GM18520 (cell line): ENCODE measurements around the gene EXOC3L1.

Experiments used
- ATAC-seq: cut with Tn5 transposase; IDR thresholded peaks from one replicate; pipeline ENCODE4 v1.9.1; 2021; ENCODE audit not compliant: unreplicated experiment

The EXOC3L1 gene, protein sequence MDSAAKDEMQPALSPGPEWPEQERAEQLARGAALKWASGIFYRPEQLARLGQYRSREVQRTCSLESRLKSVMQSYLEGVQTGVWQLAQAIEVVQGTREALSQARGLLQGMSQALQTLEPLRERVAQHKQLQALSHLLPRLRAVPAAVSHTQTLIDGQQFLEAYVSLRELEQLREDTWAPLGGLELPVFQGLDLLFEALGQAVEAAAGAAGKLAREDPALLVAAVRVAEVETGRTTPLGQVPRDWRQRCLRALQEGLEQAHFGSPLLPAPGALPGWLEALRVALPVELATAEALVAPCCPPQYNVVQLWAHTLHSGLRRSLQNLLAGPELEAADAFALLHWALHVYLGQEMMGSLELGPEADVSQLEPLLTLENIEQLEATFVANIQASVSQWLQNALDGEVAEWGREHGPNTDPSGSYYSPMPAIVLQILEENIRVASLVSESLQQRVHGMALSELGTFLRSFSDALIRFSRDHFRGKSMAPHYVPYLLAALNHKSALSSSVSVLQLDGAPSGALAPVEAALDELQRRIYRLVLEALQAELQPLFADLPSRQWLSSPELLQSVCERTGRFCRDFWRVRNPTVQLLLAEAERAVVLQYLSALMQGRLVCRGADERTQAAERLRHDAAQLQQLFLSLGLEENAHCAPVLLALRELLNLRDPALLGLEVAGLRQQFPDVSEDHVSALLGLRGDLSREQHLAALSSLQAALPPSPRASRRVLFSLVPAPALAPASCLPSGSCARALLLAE

DNA sequence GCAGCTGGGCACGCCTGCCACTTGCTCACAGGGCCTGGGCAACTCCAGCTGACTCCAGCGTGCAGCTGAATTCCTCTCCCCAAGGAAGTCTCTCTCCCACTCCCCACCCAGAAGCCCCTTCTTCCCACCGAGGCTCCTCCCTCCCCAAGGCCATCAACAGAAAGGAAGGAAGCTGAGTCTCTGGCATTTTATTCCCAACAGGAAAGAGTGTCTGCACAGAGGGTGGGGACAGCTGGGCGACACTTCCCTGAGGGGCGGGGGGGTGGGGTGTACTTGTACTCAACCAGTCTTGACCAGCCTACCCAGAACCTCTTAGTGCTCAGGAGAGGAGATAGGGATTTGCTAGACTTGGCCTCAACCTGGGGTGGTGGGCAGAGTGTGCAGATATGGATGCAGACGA lies at the start of gene EXOC3L1:
Gene EXOC3L1, minus strand, starts transcription at position 96 of the 400 bp plus-strand sequence. CDS start 460 bp downstream, outside the sequence.
- ATAC-seq: no peak

DNA sequence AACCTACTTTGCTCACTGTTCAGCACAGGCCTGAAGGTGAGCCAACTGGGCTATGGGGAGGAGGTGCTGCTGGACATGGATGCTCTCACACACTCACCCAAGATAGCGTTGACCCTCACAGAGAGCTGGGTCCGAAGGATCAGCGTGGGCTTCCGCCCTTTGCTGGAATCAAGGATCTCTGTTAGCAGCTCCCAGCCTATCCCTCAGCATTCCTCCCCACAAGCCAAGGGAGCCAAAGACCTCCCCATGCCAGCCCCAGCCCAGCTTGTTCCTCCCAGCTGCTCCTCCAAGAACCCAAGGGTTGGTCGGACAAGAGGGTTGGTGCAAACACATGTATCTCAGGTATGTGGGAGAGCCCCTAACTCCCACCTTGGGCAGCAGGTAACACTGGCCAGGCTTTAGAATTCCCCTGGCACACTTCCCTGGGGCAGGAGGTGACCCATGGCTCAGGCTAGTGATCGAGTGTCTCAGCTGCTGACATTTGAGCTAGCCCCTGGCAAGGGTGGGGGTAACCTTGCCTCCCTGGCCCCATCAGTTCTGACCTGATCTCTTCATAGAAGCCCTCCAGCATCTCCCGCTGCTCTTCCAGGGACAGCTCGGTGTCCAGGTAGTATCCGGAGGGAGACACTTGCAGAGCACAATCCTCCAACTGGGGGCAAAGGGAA lies 49.0 kb upstream of the EXOC3L1 start:
- ATAC-seq: no peak

DNA sequence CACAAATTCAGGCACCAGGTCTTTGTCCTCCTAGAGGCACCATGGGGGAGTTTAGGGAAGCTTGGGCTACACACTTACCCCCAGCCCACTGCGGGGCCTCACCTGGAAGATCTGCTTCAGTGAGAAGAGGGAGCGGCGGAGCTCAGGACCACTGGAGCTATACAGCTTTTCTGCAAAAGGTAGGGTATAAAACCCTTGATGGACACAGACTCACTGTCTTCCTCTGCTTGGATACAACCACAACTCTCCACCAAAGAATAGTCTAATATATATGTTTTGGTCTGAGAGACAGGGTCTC lies 48.3 kb upstream of the EXOC3L1 start:
- no peak for ATAC-seq

DNA sequence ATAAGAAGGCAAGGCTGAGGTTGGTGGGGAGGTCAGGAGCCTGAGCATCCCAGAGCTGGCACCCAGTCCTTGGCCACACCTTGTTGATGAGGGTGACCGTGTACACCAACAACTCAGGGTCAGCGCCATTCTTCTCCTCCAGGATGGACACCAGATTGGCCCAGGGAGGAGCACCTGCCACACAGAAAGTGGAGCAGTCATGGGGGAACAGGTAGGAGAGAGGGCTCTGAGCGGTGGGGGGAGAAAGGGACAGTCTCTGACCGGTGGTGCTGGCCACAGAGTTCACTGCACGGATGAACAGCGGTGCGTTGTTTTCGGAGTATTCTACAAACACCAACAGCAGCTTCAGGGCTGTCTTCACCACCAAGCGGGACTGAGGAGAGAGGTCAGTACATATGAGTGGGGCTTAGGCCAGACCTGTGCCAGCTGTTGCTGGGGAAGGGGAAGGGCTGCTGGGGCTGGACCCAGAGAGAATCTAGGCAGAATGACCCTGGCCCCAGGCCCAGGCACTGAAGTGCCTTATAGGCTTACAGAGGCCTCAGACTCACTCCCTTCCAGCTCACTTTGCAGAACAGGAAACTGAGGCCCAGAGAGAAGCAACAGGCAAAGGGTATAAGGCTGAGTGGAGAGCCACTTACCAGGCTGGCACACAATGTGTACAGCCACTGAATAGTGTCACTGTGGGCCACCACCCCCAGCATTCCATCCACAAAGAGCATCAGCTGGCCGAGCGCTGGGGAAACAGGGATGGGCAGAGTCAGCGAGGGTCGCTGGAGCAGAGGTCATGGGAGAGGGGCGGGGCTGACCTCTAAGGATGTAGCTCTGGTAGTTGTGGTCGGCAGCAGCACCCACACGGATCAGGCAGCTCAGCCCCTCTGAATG lies 47.7 kb upstream of the EXOC3L1 start:
- ATAC-seq: no peak

DNA sequence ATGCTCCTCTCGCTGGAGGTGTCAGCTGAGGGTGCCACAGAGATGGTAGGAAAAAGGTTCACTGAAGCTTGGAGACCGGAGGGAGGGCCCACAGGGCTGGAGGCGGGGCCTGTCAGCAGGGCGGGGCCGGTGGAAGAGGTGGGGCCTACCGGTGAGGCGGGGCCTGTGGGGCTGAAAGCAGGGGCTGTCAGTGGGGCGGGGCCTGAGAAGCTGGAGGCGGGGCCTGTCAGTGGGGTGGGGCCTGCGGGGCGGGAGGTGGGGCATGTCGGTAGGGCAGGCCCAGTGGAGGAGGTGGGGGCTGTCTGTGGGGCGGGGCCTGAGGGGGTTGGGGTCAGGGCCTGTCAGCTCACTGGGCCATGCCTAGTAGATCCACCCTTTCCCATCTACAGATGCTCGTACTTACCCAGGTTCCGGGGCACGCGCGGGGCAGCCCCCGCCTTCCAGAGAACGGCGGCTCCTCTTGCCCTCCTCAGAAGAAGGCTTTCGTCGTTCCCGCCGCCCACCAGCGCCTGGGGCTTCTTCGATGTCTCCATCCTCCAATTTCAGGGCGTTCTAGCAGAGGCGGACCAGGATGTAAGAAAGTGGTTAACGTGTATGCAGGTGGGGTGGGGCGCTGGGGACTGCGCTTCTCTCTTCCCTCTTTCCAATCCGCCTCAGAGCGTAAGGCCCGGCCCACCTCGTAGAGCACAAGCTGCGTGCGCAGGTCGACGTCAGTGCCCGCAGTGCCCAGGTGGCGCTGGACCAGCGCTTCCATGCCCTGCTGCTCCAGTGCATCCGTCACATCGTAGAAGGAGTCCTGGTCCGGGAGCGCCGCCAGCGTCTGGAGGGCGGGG lies 46.8 kb upstream of the EXOC3L1 start:
- ATAC-seq: no peak

DNA sequence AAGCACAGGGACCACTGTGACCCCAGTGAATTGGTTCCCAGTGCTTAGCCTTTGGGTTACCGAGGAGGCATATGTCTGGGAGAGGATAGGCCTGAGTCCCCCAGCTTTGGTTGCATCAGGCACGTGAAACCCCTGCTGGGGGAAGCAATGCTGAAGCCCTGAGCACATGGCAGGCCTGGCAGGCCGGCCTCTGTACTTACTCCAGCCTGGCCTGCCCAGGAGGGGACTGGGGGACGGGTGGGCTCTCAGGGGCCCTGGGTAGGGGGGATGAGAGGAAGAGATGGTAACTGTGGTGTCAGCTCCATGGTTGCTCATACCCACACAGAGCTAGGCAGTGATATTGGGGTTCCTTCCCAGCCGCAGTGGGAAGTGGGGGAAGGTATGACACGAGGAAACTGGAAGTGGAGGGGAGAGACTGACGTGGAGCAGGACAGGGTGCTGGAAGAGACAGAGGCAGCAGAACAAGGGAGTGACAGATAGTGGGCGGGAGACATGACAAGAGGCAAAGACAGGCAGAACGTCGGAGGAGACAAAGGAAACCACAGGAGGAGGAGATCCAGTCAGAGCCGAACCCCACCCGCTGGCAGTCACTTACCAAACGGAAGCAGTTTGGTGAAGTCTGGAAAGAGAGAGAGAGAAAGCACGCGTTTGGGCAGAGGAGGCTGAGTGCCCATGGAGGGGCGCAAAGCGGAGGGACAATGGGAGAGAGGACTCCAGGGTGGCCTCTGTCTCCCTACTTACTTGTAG lies 46.1 kb upstream of the EXOC3L1 start:
- no peak for ATAC-seq

DNA sequence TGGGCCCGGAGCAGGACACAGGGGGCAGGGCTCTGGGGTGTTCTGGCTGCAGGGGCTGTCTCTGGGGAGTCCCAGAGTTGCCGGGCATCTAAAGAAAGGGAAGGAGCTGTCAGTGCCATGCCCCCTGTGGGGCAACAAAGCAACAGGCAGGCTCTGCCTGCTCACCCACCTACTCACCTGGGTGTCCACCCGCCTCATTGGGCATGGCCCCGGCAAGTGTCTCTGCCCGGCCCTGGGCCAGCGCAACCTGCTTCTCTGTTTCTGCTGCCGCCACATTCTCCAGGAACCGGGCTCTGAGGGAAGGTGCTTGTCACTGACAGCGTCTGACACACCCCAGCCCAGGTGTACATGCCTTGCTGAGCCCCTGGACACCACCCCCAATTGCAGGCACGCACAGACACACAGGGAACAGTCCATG lies 44.3 kb upstream of the EXOC3L1 start:
- no peak for ATAC-seq

DNA sequence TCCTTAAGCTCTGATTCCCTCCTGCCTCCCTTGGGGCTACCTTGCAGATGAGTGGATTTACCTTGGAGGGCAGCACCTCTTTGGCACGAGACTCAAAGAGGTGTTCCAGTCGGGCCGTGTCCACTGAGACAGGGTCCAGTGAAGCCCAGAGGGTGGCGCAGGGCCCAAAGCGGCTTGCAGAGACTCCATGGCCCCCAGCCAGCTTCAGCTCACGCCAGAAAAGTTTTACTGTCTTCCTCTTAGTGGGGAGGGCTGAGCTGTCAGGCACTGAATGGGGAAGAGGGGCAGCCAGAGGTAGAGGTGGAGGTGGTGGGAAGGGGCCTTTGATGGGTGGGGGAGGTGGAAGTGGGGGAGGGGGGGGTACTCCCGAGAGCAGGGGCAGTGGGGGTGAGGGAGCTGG lies 43.7 kb upstream of the EXOC3L1 start:
- ATAC-seq: no peak

DNA sequence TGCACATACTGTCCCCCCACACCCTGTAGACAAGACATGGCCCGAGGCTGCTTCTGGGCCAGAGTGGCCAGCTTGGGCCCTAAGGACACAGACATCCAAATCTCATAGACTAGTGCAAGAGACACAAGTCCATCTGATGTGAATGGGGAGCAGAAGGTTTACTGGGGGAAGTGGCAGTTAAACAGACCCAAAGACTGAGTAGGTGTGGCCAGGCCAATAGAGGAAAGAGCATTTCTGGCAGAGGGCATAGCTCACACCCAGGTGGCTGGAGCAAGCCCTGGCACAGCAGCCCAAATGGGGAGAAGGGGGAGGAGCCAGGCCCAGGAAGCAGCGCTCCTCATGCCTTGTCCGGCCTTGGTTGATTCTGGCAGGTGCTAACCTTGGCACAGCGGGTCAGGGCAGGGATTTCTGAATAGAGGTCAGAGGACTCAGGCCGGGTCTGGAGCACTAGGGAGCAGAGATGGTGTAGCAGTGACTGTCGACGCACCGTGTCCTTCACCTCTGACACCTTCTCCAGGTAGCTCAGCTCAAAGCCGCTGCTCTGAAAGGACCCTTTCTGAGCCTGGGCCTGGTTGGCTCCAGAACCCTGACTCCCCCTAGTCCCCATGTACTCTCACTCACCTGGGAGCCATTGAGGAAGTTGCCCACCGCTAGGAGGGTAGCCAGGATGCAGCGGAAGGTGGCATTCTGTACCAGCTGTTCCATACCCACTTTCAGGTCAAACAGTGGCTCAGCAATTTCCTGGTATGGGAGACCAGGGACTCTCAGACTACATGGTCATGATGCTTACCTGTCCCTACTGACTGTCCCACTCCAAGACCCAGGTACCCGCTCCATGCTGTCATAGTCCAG lies 41.1 kb upstream of the EXOC3L1 start:
- ATAC-seq: no peak

DNA sequence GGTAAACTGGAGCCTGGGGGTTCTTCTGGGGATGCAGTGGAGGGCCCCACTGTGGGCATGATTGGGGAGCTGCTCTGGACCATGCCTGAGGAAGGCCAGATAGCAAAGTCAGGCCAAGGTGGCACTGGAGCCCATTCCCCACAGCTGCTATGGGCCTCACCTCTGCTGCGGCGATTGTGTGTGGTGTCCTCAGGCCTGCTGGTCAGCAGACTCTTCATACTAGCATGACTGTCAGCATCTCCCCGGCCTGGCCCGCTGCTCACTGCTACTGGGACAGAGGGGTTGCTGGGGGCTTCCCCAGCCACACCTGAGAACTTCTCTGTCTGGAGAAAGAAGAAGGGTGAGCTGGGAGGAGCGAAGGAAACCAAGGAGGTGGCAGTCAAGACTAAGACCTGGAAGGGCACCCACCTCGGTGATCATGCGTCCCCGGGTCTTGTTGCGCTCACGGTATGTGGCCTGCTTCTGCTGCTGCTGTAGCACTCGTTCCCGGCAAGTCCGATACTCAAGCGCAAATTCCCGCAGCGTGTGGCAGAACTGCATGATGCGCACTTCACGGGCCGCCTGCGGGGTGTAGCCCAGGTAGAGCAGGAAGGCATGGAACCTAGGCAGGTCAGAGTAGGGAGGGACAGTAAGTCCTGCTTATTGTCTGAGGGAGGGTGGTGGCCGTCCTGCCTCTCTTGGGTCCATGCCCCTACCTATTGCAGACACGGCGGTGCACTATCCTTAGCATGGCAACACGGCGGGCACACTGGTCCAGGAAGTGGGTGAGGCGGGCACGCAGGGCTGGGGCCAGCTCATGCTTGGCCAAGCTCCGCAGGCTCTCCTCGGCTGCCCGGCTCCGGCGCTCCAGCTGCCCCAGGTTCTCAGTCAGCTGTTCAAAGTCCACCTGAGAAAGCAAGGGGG lies 40.2 kb upstream of the EXOC3L1 start:
- no peak for ATAC-seq

DNA sequence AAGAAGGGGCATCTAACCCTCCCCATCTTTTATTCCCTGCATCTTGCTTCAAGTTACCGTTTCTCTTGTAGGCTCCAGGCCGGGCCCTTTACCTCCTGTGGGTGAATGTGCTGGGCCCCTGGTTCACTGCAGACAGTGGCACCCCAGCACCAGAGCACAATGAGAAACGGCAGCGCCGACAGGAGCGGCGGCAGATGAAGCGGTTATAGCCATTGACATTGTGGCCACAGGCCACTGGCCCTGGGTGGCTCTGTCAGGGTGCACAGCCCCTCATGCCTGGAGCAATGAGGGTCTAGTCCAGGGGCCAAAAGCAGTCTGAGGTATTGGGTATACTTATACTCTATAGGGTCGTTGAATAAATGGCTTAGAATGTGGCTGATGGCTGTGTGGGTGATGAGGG lies 39.0 kb upstream of the EXOC3L1 start:
- ATAC-seq: no peak

DNA sequence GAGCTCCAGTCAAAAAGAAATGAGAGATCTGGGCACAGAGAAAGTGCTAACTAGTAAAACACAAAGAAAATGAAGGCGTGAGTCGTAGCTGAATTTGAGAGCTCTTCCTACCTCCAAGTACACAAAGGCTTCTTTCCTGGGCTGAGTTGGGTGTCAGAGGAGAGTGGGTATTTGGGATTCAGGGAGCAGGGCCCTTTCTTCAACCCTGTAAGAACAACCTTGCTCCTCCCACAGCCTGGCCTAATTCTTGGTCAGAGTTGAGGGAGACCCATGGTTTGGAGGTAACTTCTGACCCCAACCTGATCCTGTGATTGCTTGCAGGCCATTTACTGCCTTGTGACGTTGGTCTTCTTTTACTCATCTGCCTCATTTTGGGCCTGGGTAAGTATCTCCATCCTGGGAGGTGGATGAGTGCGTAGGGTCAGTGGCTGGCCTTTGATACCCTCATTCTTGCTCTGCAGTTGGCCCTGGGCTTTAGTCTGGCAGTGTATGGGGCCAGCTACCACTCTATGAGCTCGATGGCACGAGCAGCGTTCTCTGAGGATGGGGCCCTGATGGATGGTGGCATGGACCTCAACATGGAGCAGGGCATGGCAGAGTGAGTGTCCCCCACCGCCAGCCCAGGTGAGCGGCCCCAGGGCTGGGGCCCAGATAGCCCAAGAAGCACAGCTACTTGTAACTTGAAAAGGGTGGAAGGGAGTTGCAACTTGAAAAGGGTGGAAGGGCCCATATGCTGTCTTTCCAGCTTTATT lies 38.3 kb upstream of the EXOC3L1 start:
- ATAC-seq: no peak

DNA sequence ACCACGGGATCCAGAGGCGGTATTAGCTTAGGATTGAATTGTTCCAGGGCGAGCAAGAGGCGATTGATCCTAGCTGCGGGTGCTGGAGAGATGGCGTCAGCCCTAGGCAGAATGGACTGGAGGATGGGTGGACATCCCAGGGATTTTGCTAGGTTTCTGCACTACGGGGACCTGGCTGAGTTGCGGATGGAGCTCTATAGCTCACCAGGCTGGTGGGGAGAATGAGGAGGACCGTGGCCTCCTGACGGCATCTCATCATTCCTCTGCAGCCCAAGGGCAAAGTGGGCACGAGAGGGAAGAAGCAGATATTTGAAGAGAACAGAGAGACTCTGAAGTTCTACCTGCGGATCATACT lies 37.6 kb upstream of the EXOC3L1 start:
- ATAC-seq: no peak

DNA sequence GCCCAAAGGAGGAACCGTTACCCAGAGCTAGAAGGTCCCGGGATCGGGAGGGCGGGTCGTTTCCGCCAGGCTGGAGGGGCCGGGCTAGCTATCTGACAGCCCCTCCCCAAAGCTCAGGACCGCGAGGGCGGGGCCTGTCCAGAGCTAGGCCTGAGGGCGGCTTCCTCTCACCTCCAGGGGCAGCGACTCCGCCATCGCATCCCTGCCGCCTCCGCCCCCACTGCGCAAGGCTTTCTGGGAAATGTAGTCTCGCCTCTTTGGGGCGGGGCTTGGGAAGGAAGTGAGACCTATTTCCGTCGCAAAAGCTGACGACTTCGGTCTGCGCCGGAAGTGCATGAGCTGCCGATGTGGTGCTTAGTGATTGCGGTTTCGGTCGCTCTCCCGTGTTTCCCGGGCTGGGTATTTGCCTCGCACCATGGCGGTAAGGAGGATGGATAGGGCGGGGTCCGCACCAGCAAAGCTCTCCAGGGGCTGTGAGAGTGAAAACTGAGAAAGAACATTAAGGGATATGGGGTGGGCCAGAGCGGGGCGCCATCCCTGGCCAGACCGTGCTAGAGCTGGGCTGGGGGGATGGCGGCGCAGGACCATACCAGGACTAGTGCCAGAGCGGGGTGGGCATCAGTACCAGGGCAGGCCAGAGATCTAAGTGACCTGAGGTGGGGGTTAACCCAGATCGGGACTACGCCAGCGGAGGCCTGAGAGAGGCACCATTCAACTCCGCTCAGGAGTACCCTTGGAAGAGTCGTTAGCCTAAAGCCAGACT lies 37.0 kb upstream of the EXOC3L1 start, which contains the start of gene TMEM208:
Gene TMEM208, plus strand, starts transcription at position 327 of the 763 bp plus-strand sequence. Its CDS starts 89 bp downstream, at position 416.
- peak; percentile 90 for ATAC-seq

DNA sequence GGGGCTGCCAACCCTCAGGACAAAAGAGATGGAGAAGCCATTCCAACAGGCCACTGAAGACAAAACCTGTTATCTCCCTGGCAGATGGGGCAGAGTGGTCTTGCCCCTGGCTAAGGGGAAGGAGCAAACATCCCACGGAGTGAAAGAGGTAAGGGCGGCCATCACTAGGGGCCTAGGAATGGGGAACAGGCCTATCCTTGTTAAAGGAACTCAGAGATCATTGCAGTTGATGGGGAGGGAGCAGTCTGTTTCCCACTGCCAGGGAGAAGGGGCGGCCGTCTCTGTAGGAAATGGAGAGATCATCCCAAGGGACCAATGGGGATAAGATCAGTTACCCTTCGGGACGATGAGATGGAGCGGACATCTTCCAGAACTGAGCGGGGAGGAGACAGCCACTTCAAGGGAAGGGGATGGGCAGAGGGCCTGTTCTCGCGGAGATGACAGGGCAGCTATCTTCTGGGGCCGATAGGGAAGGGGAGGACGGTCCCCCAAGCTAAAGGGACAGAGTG lies 36.4 kb upstream of the EXOC3L1 start:
- no peak for ATAC-seq

DNA sequence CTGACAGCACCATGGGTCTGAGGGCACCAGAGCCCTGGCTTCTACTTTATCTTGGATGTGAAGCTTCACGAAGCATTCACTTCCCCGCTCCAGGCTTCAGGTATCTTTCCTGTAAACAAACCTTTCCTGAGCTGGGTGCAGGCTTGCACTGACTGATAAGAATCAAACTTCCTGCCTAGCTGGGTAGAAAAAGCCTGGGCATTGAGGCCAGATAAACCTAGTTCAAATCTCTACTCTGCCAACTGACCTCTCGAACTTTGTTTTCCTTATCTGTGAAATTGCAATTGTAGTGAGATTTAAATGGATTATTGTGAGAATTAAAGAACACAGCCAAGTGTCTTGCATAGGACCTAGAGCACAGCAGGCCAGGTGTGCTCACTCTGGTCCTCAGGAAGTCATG lies 34.1 kb upstream of the EXOC3L1 start:
- ATAC-seq: no peak
